KMS-11 (cell line): ENCODE data around the gene DTL.

Experiments used
- H2AFZ ChIP-seq: fragments of 200-600 bp; sonication (generic); 2 replicates; pipeline ENCODE4 v1.6.1; 2016; ENCODE audit warnings: antibody characterized with exemption, mixed run types, low read depth
- H3K27ac ChIP-seq: fragments of 200-600 bp; sonication (generic); 2 replicates; pipeline ENCODE4 v1.6.1; 2016; ENCODE audit warnings: mild to moderate bottlenecking, mixed run types
- H3K27me3 ChIP-seq: fragments of 200-600 bp; sonication (generic); 2 replicates; pipeline ENCODE4 v1.6.1; 2017; ENCODE audit warnings: mild to moderate bottlenecking, low read depth, mixed run types, moderate library complexity; ENCODE audit not compliant: insufficient read depth
- H3K36me3 ChIP-seq: fragments of 200-600 bp; sonication (generic); 2 replicates; pipeline ENCODE4 v1.6.1; 2017; ENCODE audit warnings: mild to moderate bottlenecking, mixed run types; ENCODE audit not compliant: insufficient read depth
- H3K4me1 ChIP-seq: fragments of 200-600 bp; sonication (generic); 2 replicates; pipeline ENCODE4 v1.6.1; 2016; ENCODE audit warnings: mild to moderate bottlenecking, low read depth, mixed run types; ENCODE audit not compliant: poor library complexity, severe bottlenecking
- H3K4me2 ChIP-seq: fragments of 200-600 bp; sonication (generic); 2 replicates; pipeline ENCODE4 v1.7.0; 2016; ENCODE audit warnings: mild to moderate bottlenecking, mixed run types
- H3K4me3 ChIP-seq: fragments of 200-600 bp; sonication (generic); IDR thresholded peaks from 2 replicates; pipeline ENCODE4 v1.6.1; 2017; ENCODE audit warnings: low read depth, low read length, mixed read lengths; ENCODE audit not compliant: insufficient read depth
- H3K79me2 ChIP-seq: fragments of 200-600 bp; sonication (generic); 2 replicates; pipeline ENCODE4 v1.6.1; 2016; ENCODE audit warnings: low read depth, mixed run types; ENCODE audit not compliant: insufficient read depth
- H3K9ac ChIP-seq: fragments of 200-600 bp; sonication (generic); 2 replicates; pipeline ENCODE4 v1.6.1; 2016; ENCODE audit warnings: mild to moderate bottlenecking, mixed run types
- H4K20me1 ChIP-seq: fragments of 200-600 bp; sonication (generic); 2 replicates; pipeline ENCODE4 v1.6.1; 2016; ENCODE audit warnings: mild to moderate bottlenecking, mixed run types; ENCODE audit not compliant: insufficient read depth
- TF ChIP-seq, protein P1 (sequence below): fragments of 200-600 bp; sonication (generic); conservative IDR thresholded peaks from 2 replicates; pipeline ENCODE4 v1.6.1; 2017; ENCODE audit warnings: low read depth, mild to moderate bottlenecking, antibody characterized with exemption, low read length, moderate library complexity, mixed read lengths

Gene DTL

DNA sequence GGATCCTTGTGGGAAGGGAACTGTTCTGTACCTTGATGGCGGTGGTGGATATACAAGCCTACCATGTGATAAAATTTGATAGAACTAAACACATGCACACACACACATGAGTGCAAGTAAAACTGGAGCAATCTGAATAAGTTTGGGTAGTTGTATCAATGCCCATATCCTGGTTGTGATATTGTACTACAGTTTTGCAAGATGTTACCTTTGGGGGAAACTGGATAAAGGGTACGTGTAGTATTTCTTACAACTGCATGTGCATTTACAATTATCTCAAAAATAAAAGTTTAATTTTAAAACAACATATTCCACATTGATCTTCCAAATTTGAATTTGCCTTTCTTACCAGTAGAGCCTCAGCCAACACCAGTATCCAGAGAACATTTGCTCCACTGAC lies 99.6 kb downstream of the DTL start:
- Histone ChIP-seq H3K4me2 (no peak overlapping the region), H3K27me3 (no peaks in the 10 kb centered on the region), H3K79me2 (no peaks in the 10 kb centered on the region), H3K4me1 (no peaks in the 10 kb centered on the region), H4K20me1 (no peaks in the 10 kb centered on the region), H3K27ac (no peak overlapping the region), H3K36me3 (no peaks in the 10 kb centered on the region), H3K9ac (no peak overlapping the region), H3K4me3 (no peak overlapping the region), H2AFZ (no peak overlapping the region)
- TF ChIP-seq, protein P1, sequence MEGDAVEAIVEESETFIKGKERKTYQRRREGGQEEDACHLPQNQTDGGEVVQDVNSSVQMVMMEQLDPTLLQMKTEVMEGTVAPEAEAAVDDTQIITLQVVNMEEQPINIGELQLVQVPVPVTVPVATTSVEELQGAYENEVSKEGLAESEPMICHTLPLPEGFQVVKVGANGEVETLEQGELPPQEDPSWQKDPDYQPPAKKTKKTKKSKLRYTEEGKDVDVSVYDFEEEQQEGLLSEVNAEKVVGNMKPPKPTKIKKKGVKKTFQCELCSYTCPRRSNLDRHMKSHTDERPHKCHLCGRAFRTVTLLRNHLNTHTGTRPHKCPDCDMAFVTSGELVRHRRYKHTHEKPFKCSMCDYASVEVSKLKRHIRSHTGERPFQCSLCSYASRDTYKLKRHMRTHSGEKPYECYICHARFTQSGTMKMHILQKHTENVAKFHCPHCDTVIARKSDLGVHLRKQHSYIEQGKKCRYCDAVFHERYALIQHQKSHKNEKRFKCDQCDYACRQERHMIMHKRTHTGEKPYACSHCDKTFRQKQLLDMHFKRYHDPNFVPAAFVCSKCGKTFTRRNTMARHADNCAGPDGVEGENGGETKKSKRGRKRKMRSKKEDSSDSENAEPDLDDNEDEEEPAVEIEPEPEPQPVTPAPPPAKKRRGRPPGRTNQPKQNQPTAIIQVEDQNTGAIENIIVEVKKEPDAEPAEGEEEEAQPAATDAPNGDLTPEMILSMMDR = no peak

DNA sequence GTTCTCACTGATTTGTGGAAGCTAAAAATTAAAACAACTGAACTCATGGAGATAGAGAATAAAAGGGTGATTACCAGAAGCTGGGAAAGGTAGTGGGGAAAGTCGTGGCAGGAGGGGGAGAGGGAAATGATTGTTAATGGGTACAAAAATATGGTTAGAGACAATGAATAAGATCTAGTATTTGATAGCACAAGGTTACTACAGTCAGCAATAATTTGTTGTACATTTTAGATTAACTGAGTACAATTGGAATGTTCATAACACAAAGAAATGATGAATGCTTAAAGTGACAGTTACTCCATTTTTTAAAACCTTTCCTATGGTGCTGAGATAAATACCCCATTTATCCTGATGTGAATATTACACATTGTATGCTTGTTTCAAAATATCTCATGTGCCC lies 102.3 kb downstream of the DTL start:
- H3K4me2 ChIP-seq = no peak overlapping the region
- no peak overlapping the region for H3K4me3 ChIP-seq
- no peaks in the 10 kb centered on the region for H3K27me3 ChIP-seq
- no peaks in the 10 kb centered on the region for H3K79me2 ChIP-seq
- no peak overlapping the region for H2AFZ ChIP-seq
- H3K9ac ChIP-seq = no peak overlapping the region
- H3K4me1 ChIP-seq = no peaks in the 10 kb centered on the region
- TF ChIP-seq, protein P1 = no peak
- no peaks in the 10 kb centered on the region for H3K36me3 ChIP-seq
- no peak overlapping the region for H3K27ac ChIP-seq
- H4K20me1 ChIP-seq = no peaks in the 10 kb centered on the region

DNA sequence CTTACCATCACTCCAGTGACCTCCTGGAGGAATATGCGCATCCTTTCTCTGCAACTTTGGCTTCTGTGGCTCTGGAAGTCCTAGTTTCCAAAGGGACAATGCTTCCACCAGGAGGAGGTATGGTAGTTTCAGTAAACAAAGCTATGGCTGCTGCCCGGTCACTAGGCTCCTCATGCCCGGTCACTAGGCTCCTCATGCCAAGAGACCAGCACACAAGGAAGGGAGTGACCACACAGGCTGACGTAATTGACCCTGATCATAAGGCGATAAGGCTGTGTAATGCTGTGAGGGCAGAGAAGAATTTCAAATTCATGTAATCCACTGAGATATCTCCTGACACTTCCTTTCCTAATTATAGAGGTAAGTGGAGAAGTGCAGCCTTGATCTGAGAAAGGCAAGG lies 102.9 kb downstream of the DTL start:
- H3K4me1 ChIP-seq = no peaks in the 10 kb centered on the region
- H3K36me3 ChIP-seq = no peaks in the 10 kb centered on the region
- no peak overlapping the region for H3K9ac ChIP-seq
- H3K27ac ChIP-seq = no peak overlapping the region
- H3K27me3 ChIP-seq = no peaks in the 10 kb centered on the region
- no peak overlapping the region for H3K4me3 ChIP-seq
- H4K20me1 ChIP-seq = no peaks in the 10 kb centered on the region
- TF ChIP-seq, protein P1 = no peak
- no peaks in the 10 kb centered on the region for H3K79me2 ChIP-seq
- no peak overlapping the region for H2AFZ ChIP-seq
- H3K4me2 ChIP-seq = no peak overlapping the region

GRCh38 chr1:212139526-212140135 lies 104.1 kb downstream of the DTL start:
- H3K9ac ChIP-seq = no peak overlapping the region
- H4K20me1 ChIP-seq = no peaks in the 10 kb centered on the region
- H3K27me3 ChIP-seq = no peaks in the 10 kb centered on the region
- no peaks in the 10 kb centered on the region for H3K4me1 ChIP-seq
- no peak overlapping the region for H3K4me2 ChIP-seq
- H2AFZ ChIP-seq = no peak overlapping the region
- H3K79me2 ChIP-seq = no peaks in the 10 kb centered on the region
- no peak overlapping the region for H3K4me3 ChIP-seq
- no peak overlapping the region for H3K27ac ChIP-seq
- TF ChIP-seq, protein P1 = no peak
- no peaks in the 10 kb centered on the region for H3K36me3 ChIP-seq
